Retinal pigment epithelial cell (primary cell): ENCODE data around the gene SLC30A7.

Experiments used
- DNase-seq: peaks from one replicate; pipeline ENCODE4 v3.0.0-alpha.2; 2010; ENCODE audit warnings: low read depth
- H3K4me3 ChIP-seq: 2 replicates; pipeline ENCODE4 v1.5.1; 2011; ENCODE audit warnings: mild to moderate bottlenecking, low read length, control low read depth, moderate library complexity
- CTCF ChIP-seq: conservative IDR thresholded peaks from 2 replicates; pipeline ENCODE4 v1.5.1; 2011; ENCODE audit warnings: low read depth, low read length, control low read depth, inconsistent platforms

SLC30A7 gene

GRCh38 chr1:101028466-101028865, 132.6 kb downstream of the SLC30A7 start:
- no peak for TF ChIP-seq CTCF
- H3K4me3 ChIP-seq, result no peak overlapping the region
- DNase-seq, result no peak

DNA sequence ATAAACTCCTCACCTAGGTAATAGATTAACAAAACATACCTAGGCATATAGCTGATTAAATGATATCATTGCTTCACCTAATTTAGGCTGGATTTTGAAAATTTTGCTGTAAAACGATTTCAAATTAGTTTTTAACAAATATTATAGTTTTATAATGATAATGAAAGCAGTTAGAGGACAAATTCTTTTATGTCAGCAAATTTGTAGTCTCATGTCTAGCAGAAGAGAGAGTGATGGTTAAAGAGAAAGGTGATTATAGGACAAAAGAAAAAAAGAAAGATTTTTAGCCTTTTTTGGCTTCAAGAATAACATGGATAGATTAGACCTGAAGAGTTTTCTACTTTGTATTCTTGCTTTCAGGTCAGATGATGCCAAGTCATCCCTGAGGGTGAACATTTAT, 133.3 kb downstream of the SLC30A7 start:
- no peak for TF ChIP-seq CTCF
- DNase-seq, result no peak
- no peak overlapping the region for H3K4me3 ChIP-seq

DNA sequence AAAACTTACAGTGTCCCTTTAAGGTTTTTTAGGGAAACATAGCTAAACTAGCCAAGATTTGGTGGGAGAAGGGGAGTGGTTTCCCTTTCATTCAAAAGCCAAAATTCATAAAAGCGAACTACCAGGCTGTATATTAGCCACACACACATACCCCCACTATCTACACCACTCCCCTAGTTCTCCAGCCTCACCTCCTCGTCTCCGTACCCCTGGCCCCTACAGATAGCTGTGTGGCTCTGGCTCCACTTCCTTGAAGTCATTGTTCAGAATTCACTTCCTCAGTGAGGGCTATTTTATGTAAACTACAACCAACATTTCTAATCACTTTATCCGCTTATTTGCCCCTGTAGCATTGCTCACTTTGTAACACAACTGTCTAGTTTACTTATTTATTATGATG, 135.0 kb downstream of the SLC30A7 start:
- no peak for TF ChIP-seq CTCF

More for the DNA sequence above, 135.0 kb downstream of the SLC30A7 start:
- H3K4me3 ChIP-seq, result no peak overlapping the region
- no peak for DNase-seq
